RWPE2 (cell line): Measurements from ENCODE around the gene POLE2.
"Not testable (repeated sequence)": the region's sequence is repeated elsewhere in the genome, so short reads cannot be mapped to it uniquely, and the experiment has no call there.

ENCODE experiments used
- ATAC-seq: fragments of 200-7000 bp; cut with Tn5 transposase; 3 replicates; pipeline ENCODE4 v1.9.1; 2021; ENCODE audit warnings: low read depth
- DNase-seq: peaks from one replicate; pipeline ENCODE4 v3.0.0-alpha.2; 2020; ENCODE audit warnings: low spot score
- H3K27ac ChIP-seq: fragments of 450-650 bp; 2 replicates; pipeline ENCODE4 v1.5.1; 2017; ENCODE audit warnings: mild to moderate bottlenecking; ENCODE audit not compliant: poor library complexity, severe bottlenecking
- H3K27me3 ChIP-seq: fragments of 250-450 bp; sonication (Bioruptor Pico); 2 replicates; pipeline ENCODE4 v1.5.1; 2021; ENCODE audit warnings: mild to moderate bottlenecking, moderate library complexity; ENCODE audit not compliant: insufficient read depth, poor library complexity, severe bottlenecking
- H3K36me3 ChIP-seq: fragments of 250-450 bp; sonication (Bioruptor Pico); 2 replicates; pipeline ENCODE4 v1.5.1; 2020; ENCODE audit warnings: low read depth, mild to moderate bottlenecking, moderate library complexity
- H3K4me1 ChIP-seq: fragments of 250-450 bp; sonication (Bioruptor Pico); 2 replicates; pipeline ENCODE4 v1.5.1; 2021; ENCODE audit warnings: mild to moderate bottlenecking, moderate library complexity; ENCODE audit not compliant: insufficient read depth, poor library complexity, severe bottlenecking
- H3K4me3 ChIP-seq: fragments of 250-450 bp; sonication (Bioruptor Pico); 2 replicates; pipeline ENCODE4 v1.5.1; 2021; ENCODE audit warnings: mild to moderate bottlenecking, moderate library complexity; ENCODE audit not compliant: severe bottlenecking
- H3K9me3 ChIP-seq: fragments of 250-450 bp; sonication (Bioruptor Pico); 2 replicates; pipeline ENCODE4 v1.5.1; 2021; ENCODE audit warnings: mild to moderate bottlenecking, moderate library complexity; ENCODE audit not compliant: severe bottlenecking
- CTCF ChIP-seq: fragments of 450-650 bp; IDR thresholded peaks from one replicate; pipeline ENCODE4 v1.5.1; 2017; ENCODE audit warnings: mild to moderate bottlenecking, moderate library complexity; ENCODE audit not compliant: poor library complexity, severe bottlenecking

Gene POLE2, protein sequence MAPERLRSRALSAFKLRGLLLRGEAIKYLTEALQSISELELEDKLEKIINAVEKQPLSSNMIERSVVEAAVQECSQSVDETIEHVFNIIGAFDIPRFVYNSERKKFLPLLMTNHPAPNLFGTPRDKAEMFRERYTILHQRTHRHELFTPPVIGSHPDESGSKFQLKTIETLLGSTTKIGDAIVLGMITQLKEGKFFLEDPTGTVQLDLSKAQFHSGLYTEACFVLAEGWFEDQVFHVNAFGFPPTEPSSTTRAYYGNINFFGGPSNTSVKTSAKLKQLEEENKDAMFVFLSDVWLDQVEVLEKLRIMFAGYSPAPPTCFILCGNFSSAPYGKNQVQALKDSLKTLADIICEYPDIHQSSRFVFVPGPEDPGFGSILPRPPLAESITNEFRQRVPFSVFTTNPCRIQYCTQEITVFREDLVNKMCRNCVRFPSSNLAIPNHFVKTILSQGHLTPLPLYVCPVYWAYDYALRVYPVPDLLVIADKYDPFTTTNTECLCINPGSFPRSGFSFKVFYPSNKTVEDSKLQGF

GRCh38 chr14:49687942-49688700, at the start of gene POLE2:
POLE2 (minus strand) TSS chr14:49688214; CDS start chr14:49688203, 11 bp downstream.
- peak within 1 kb of the TSS; percentile 15 for H3K27ac ChIP-seq
- no peak for TF ChIP-seq CTCF
- peaks cover 2% of the 10 kb centered on the region for H3K4me1 ChIP-seq
- DNase-seq (peak; percentile 77), ATAC-seq (peak; percentile 86)
- peak within 1 kb of the TSS; percentile 79 for H3K4me3 ChIP-seq
- H3K36me3 ChIP-seq = peaks cover 13% of the 10 kb centered on the region
- no peaks in the 10 kb centered on the region for H3K9me3 ChIP-seq
- no peaks in the 10 kb centered on the region for H3K27me3 ChIP-seq

GRCh38 chr14:49735669-49736068, 47.7 kb upstream of the POLE2 start:
- H3K4me1 ChIP-seq, H3K27ac ChIP-seq, H3K4me3 ChIP-seq, DNase-seq, H3K9me3 ChIP-seq, ATAC-seq, H3K27me3 ChIP-seq, H3K36me3 ChIP-seq: not testable (repeated sequence)

DNA sequence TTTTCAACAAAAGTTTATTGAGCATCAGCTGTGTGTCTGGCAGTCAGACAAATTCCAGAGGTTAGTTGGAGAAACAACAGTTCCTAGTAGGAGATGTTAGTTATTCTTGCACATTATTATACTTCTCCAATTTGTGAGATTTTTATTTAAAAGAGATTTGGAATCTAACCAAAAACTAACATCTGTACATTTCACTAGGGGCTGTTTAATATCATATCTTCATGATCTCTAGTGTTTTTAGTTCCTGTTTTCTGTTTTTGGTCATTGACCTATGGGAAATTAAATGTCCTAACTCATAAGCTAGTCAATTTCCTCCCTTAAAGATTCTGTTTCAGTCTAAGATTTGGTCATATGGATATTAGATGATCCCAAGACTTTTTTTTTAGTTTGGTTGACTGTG, 45.8 kb upstream of the POLE2 start:
- H3K27ac ChIP-seq = no peak overlapping the region
- H3K36me3 ChIP-seq = no peaks in the 10 kb centered on the region
- DNase-seq = no peak
- ATAC-seq = no peak
- H3K4me1 ChIP-seq = no peaks in the 10 kb centered on the region
- no peaks in the 10 kb centered on the region for H3K27me3 ChIP-seq
- no peak overlapping the region for H3K4me3 ChIP-seq
- no peak for TF ChIP-seq CTCF
- no peaks in the 10 kb centered on the region for H3K9me3 ChIP-seq

GRCh38 chr14:49732896-49733295, 44.9 kb upstream of the POLE2 start:
- Histone ChIP-seq H3K27me3 (no peaks in the 10 kb centered on the region), H3K27ac (no peak overlapping the region), H3K9me3 (no peaks in the 10 kb centered on the region), H3K36me3 (no peaks in the 10 kb centered on the region), H3K4me3 (no peak overlapping the region), H3K4me1 (no peaks in the 10 kb centered on the region)
- TF ChIP-seq CTCF = no peak
- ATAC-seq = no peak
- no peak for DNase-seq

DNA sequence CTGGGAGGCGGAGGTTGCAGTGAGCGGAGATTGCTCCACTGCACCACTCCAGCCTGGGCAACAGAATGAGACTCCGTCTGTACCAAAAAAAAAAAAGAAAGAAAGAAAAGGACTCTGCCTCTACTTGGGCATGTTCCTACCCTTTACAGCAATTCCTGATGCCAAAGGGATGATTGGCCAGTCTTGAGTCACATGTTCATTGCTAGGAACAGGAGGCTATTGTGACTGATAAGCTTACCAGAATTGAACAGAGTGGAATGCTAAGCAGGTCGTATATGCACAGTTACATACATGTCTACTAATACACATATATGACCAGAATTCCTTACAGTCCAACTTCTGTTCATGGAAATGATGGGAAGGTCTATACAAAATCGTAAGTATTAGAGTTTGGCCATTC, 39.2 kb upstream of the POLE2 start:
- no peaks in the 10 kb centered on the region for H3K4me1 ChIP-seq
- TF ChIP-seq CTCF = no peak
- DNase-seq (no peak), ATAC-seq (no peak)
- no peaks in the 10 kb centered on the region for H3K36me3 ChIP-seq
- no peaks in the 10 kb centered on the region for H3K9me3 ChIP-seq
- no peak overlapping the region for H3K4me3 ChIP-seq
- H3K27ac ChIP-seq = no peak overlapping the region
- no peaks in the 10 kb centered on the region for H3K27me3 ChIP-seq

DNA sequence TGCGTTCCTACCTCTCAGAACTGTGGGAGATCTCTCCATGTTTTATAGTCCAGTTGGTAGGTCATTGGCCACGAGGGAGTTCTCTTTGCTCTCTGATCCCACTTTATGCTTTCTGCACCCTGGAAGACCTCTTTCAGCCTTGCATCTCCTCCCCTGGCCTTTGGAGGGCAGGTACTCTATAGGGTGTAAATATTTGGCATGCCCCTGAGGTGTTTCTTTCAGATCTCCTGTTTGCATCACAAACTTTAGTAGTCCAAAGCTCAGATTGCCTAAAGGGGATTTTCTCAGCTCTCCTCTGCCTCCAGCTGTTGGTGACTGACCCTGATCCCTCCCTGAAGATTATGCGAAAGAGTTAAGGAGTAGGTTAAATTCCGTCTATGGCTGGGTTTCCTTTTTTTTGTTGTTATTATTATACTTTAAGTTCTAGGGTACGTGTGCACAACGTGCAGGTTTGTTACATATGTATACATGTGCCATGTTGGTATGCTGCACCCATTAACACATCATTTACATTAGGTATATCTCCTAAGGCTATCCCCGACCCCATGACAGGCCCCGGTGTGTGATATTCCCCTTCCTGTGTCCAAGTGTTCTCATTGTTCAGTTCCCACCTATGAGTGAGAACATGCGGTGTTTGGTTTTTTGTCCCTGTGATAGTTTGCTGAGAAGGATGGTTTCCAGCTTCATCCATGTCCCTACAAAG, 33.9 kb upstream of the POLE2 start:
- not testable (repeated sequence) for H3K4me1 ChIP-seq, ATAC-seq, DNase-seq, H3K4me3 ChIP-seq, H3K36me3 ChIP-seq, H3K27ac ChIP-seq, H3K27me3 ChIP-seq, H3K9me3 ChIP-seq
